CD4-positive, alpha-beta T cell treated with Interleukin-12 subunit alpha and Interleukin-12 subunit beta, for 1 hour (primary cell): ENCODE results near the gene CDC25B.
"Not testable (repeated sequence)": the region's sequence is repeated elsewhere in the genome, so short reads cannot be mapped to it uniquely, and the experiment has no call there.

Source experiments
- DNase-seq: peaks from one replicate; pipeline ENCODE4 v3.0.0-alpha.2; 2020

Gene CDC25B

DNA sequence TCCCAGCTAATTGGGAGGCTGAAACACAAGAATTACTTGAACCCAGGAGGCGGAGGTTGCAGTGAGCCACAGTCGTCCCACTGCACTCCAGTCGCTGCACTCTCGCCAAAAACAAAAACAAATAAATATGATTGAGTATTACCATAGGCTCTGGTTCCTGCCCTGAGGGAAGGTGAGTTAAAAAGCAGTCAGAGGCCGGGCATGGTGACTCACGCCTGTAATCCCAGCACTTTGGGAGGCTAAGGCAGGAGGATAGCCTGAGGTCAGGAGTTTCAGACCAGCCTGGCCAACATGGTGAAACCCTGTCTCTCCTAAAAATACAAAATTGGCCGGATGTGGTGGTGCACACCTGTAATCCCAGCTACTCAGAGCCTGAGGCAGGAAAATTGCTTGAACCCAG is 44.1 kb downstream of the CDC25B start:
- not testable (repeated sequence) for DNase-seq

GRCh38 chr20:3842348-3842930 is 46.3 kb downstream of the CDC25B start:
- no peak for DNase-seq

GRCh38 chr20:3843490-3843889 is 47.4 kb downstream of the CDC25B start:
- DNase-seq = no peak

- DNase-seq = not testable (repeated sequence)
Observed at GRCh38 chr20:3843990-3844619, 48.0 kb downstream of the CDC25B start.

DNA sequence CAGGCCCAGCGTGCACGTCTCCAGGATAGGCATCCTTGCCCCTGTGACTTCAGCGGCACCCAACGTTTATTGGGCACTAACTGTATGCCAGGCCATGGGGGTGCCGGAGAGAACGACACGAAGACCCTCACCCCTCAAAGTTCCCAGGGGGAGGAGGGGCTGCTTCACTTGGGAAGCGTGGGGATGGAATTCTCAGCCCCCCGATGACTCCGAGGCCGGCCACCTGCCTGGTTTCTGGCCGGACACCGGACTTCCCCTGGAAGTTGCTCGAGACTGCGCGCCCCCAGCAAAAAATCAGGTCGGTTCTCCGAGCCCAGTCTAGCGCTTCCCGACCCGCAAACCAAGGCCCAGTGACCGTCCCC is 50.2 kb downstream of the CDC25B start:
- DNase-seq = no peak

- peak; percentile 87 for DNase-seq
Observed at GRCh38 chr20:3846740-3847428, 50.8 kb downstream of the CDC25B start, which contains the start of gene MAVS. Gene MAVS (plus strand): TSS chr20:3846834. CDS start chr20:3854625, 7,791 bp downstream.

DNA sequence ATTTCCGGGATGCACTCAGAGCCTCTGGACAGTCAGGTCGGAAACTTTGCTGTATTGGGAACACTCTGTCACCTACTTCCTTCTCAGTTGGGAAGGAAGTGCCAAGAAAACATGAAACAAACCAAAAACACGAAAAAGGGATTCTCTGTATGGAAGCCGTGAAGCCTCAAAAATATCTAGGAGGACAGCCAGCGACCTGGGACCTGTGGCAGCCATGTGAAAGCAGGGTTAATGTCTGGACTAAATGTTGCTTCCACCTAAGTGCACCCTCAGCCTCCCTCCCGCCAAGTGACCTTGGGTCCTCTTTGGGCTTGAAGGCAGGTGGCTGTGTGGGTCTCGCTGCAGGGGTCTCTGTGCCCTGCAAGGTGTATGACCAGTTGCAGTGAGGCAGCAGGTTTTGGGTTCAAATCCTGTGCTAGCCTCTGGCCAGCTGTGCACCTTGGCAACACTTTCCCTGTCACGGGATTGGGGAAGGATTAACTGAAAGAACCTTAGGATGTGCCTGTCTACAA is 51.4 kb downstream of the CDC25B start:
- DNase-seq = no peak

DNA sequence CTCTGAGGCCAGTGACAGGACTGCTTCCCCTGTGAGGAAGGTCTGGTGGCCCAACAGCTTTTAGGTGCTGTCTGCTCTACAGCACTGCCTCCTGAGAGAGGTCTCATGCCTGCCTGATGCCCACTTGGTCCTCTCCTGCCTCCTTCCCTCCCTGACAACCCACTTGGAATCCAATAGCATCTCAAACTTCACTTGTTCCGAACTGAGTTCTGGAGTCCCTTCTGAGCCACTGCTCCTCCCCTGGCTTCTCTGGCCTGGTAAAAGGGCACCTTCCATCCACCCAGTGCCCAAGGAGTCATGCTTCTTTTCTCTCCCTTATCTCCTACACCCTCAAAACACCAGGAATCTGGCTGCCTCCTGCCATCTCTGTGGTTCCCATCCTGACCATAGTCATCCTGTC is 52.5 kb downstream of the CDC25B start:
- no peak for DNase-seq

- DNase-seq = no peak
Observed at GRCh38 chr20:3854462-3854871, 58.4 kb downstream of the CDC25B start.
